GM19397 (cell line): Measurements from ENCODE around the gene LTC4S.
"Not testable (repeated sequence)": the region's sequence is repeated elsewhere in the genome, so short reads cannot be mapped to it uniquely, and the experiment has no call there.

Source experiments
- ATAC-seq: cut with Tn5 transposase; IDR thresholded peaks from one replicate; pipeline ENCODE4 v1.9.1; 2021; ENCODE audit warnings: mild to moderate bottlenecking, moderate library complexity; ENCODE audit not compliant: unreplicated experiment

Gene LTC4S

GRCh38 chr5:179769271-179769670 is 24.5 kb upstream of the LTC4S start:
- ATAC-seq, result no peak

- no peak for ATAC-seq
These were observed 24.0 kb upstream of the LTC4S start for GRCh38 chr5:179769796-179770195.

- ATAC-seq, result no peak
These were observed 22.4 kb upstream of the LTC4S start for GRCh38 chr5:179771311-179771895.

GRCh38 chr5:179772351-179772750 is 21.4 kb upstream of the LTC4S start:
- no peak for ATAC-seq

GRCh38 chr5:179773686-179774040 is 20.1 kb upstream of the LTC4S start:
- no peak for ATAC-seq

GRCh38 chr5:179774442-179774841 is 19.3 kb upstream of the LTC4S start:
- no peak for ATAC-seq

GRCh38 chr5:179776411-179776938 is 17.3 kb upstream of the LTC4S start:
- ATAC-seq, result no peak

- no peak for ATAC-seq
These were observed 16.3 kb upstream of the LTC4S start for GRCh38 chr5:179777456-179777855.

GRCh38 chr5:179777909-179778308 is 15.9 kb upstream of the LTC4S start:
- ATAC-seq, result no peak

- ATAC-seq, result no peak
These were observed 15.2 kb upstream of the LTC4S start for GRCh38 chr5:179778591-179778990.

GRCh38 chr5:179779826-179780225 is 14.0 kb upstream of the LTC4S start:
- ATAC-seq, result no peak

- no peak for ATAC-seq
These were observed 13.4 kb upstream of the LTC4S start for GRCh38 chr5:179780362-179780761.

GRCh38 chr5:179781846-179782245 is 11.9 kb upstream of the LTC4S start:
- no peak for ATAC-seq

- ATAC-seq, result no peak
These were observed 10.7 kb upstream of the LTC4S start for GRCh38 chr5:179783128-179783527.

GRCh38 chr5:179786861-179787260 is 6.9 kb upstream of the LTC4S start:
- ATAC-seq, result no peak

- ATAC-seq, result no peak
These were observed 5.5 kb upstream of the LTC4S start for GRCh38 chr5:179788193-179788854.

GRCh38 chr5:179789278-179789677 is 4.5 kb upstream of the LTC4S start:
- ATAC-seq, result not testable (repeated sequence)

GRCh38 chr5:179791881-179792611 is 1.7 kb upstream of the LTC4S start:
- ATAC-seq, result no peak

GRCh38 chr5:179792612-179793467 is 946 bp upstream of the LTC4S start:
- ATAC-seq, result no peak

- ATAC-seq, result no peak
These were observed 385 bp downstream of the LTC4S start for GRCh38 chr5:179794171-179794570.

GRCh38 chr5:179794575-179794974 is 789 bp downstream of the LTC4S start:
- ATAC-seq, result no peak
